ENCODE measurements around the gene TAAR8.

DNA sequence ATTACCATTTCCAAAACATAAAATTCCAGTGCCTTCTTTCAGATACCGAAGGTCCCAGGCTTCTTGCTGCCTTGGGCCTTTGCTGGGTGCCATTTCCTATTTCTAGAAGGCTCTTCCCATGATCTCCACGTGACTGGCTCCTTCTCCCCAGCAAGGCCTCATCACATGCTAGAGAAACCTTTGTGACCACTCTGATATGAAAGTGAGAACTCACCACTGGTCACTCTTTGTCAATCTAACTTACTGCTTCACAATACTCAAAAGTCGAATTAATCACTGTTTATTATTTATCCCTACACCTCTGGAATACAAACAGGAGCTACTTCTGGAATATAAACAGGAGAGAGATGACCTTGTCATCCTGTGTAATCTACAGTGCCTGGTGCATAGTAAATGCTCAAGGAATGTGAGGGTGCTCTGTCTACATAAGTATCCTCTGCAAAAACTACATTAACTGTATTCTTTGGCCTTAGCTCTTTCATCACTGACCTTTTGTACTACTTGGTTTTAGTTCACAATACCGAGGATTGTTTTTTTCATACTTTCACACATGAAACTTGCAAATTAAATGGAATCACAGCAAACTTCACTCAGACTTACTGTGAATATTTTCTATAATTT lies 41.2 kb upstream of the TAAR8 start:
- TF ChIP-seq, protein P1, sequence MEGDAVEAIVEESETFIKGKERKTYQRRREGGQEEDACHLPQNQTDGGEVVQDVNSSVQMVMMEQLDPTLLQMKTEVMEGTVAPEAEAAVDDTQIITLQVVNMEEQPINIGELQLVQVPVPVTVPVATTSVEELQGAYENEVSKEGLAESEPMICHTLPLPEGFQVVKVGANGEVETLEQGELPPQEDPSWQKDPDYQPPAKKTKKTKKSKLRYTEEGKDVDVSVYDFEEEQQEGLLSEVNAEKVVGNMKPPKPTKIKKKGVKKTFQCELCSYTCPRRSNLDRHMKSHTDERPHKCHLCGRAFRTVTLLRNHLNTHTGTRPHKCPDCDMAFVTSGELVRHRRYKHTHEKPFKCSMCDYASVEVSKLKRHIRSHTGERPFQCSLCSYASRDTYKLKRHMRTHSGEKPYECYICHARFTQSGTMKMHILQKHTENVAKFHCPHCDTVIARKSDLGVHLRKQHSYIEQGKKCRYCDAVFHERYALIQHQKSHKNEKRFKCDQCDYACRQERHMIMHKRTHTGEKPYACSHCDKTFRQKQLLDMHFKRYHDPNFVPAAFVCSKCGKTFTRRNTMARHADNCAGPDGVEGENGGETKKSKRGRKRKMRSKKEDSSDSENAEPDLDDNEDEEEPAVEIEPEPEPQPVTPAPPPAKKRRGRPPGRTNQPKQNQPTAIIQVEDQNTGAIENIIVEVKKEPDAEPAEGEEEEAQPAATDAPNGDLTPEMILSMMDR (IDR thresholded peaks at IDR 0.05): no peak
- TF ChIP-seq EZH2 (IDR thresholded peaks at IDR 0.05; ENCODE audit: borderline replicate concordance, insufficient read depth, low read depth, low read length, poor library complexity, severe bottlenecking): no peak

Data from B cell (primary cell).